ENCODE results near the gene ST6GAL1. TPM values are rescaled to one million over a fixed set of nuclear protein-coding genes. Genes with fewer than 3 reads are reported as not detected.

The ST6GAL1 gene
- total RNA-seq, 1 experiment from 2014 or later: 74.2 TPM

GRCh38 chr3:187104342-187104741 is 174.0 kb downstream of the ST6GAL1 start:
- TF ChIP-seq EZH2 (IDR thresholded peaks at IDR 0.05; ENCODE audit: borderline replicate concordance, low read depth, low read length, poor library complexity, severe bottlenecking) (no peak), CTCF (conservative IDR thresholded peaks at IDR 0.05; ENCODE audit: low read depth, low read length) (no peak)
- POLR2A ChIA-PET (ENCODE audit: low non-redundant PET): no interaction called here
- BruUV-seq (replicated peaks): no TSS peak
- Histone ChIP-seq H3K4me3 (ENCODE audit: low read depth, low read length, poor library complexity, severe bottlenecking) (no peak overlapping the region), H3K4me1 (ENCODE audit: insufficient read depth, low read length, poor library complexity, severe bottlenecking) (peaks cover 14% of the 10 kb centered on the region), H3K9me3 (ENCODE audit: low read depth, low read length, poor library complexity, severe bottlenecking) (peaks cover 8% of the 10 kb centered on the region), H3K27ac (ENCODE audit: low read depth, low read length, poor library complexity, severe bottlenecking) (no peak overlapping the region), H3K27me3 (replicated peaks; ENCODE audit: insufficient read depth, low read depth, low read length, poor library complexity) (no peaks in the 10 kb centered on the region), H3K36me3 (ENCODE audit: insufficient read depth, low read length, poor library complexity, severe bottlenecking) (no peaks in the 10 kb centered on the region)
- CTCF ChIA-PET: no interaction called here
- intact Hi-C loops (cut with micrococcal nuclease; ENCODE audit: unreplicated experiment): no loop called here
- DNase-seq (ENCODE audit: low spot score): no peak

- DNase-seq (ENCODE audit: low spot score): no peak
- intact Hi-C loops (cut with micrococcal nuclease; ENCODE audit: unreplicated experiment): no loop called here
- Histone ChIP-seq H3K9me3 (ENCODE audit: low read depth, low read length, poor library complexity, severe bottlenecking) (peaks cover 2% of the 10 kb centered on the region), H3K4me1 (ENCODE audit: insufficient read depth, low read length, poor library complexity, severe bottlenecking) (peaks cover 14% of the 10 kb centered on the region), H3K4me3 (ENCODE audit: low read depth, low read length, poor library complexity, severe bottlenecking) (no peak overlapping the region), H3K36me3 (ENCODE audit: insufficient read depth, low read length, poor library complexity, severe bottlenecking) (no peaks in the 10 kb centered on the region), H3K27ac (ENCODE audit: low read depth, low read length, poor library complexity, severe bottlenecking) (no peak overlapping the region), H3K27me3 (replicated peaks; ENCODE audit: insufficient read depth, low read depth, low read length, poor library complexity) (no peaks in the 10 kb centered on the region)
- TF ChIP-seq EZH2 (IDR thresholded peaks at IDR 0.05; ENCODE audit: borderline replicate concordance, low read depth, low read length, poor library complexity, severe bottlenecking): no peak
- TF ChIP-seq CTCF (conservative IDR thresholded peaks at IDR 0.05; ENCODE audit: low read depth, low read length): no peak
- POLR2A ChIA-PET (ENCODE audit: low non-redundant PET): no interaction called here
- CTCF ChIA-PET: no interaction called here
- no TSS peak for BruUV-seq (replicated peaks)
Measured at GRCh38 chr3:187104933-187105332, 174.6 kb downstream of the ST6GAL1 start.

DNA sequence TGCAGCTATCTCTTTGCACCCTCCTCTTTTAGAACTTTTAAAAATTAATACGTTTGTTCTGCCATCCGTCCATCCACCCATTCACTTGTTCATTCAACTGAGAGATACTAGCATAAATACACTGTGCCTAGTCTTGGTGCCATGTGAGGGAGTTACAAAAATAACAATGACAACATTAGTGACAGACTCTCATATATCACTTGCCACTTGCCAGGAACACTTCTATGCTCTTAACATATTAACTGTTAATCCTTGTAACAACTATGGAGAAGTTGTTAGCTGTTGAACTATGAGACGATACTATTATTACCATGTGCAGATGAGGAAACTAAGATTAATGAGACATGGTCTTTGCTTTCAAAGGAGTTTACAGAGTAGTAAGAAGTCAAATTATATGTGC is 175.4 kb downstream of the ST6GAL1 start:
- H3K27me3 ChIP-seq (replicated peaks; ENCODE audit: insufficient read depth, low read depth, low read length, poor library complexity): no peaks in the 10 kb centered on the region
- intact Hi-C loops (cut with micrococcal nuclease; ENCODE audit: unreplicated experiment): no loop called here
- DNase-seq (ENCODE audit: low spot score): no peak
- ChIA-PET CTCF (no interaction called here), POLR2A (ENCODE audit: low non-redundant PET) (no interaction called here)
- no peak overlapping the region for H3K27ac ChIP-seq (ENCODE audit: low read depth, low read length, poor library complexity, severe bottlenecking)
- peaks cover 14% of the 10 kb centered on the region for H3K4me1 ChIP-seq (ENCODE audit: insufficient read depth, low read length, poor library complexity, severe bottlenecking)
- H3K4me3 ChIP-seq (ENCODE audit: low read depth, low read length, poor library complexity, severe bottlenecking): no peak overlapping the region
- TF ChIP-seq EZH2 (IDR thresholded peaks at IDR 0.05; ENCODE audit: borderline replicate concordance, low read depth, low read length, poor library complexity, severe bottlenecking): no peak
- TF ChIP-seq CTCF (conservative IDR thresholded peaks at IDR 0.05; ENCODE audit: low read depth, low read length): no peak
- no TSS peak for BruUV-seq (replicated peaks)
- no peaks in the 10 kb centered on the region for H3K9me3 ChIP-seq (ENCODE audit: low read depth, low read length, poor library complexity, severe bottlenecking)
- H3K36me3 ChIP-seq (ENCODE audit: insufficient read depth, low read length, poor library complexity, severe bottlenecking): no peaks in the 10 kb centered on the region

Data from A673 (cell line).